Adrenal gland (tissue), 12 donors: ENCODE results near the gene ZNF488. TPM values are rescaled to one million over a fixed set of nuclear protein-coding genes. Genes with fewer than 3 reads are reported as not detected.

Experiments
- DNase-seq, 7 donors: peaks; one replicate each; pipeline ENCODE4 v3.0.0-alpha.2; 2019 to 2020
- H3K27ac ChIP-seq, 5 donors: fragments of 200-600 bp; sonication (generic) in 4 of 5; 1 replicate in 3 of 5; 2 replicates in 2 of 5; pipeline versions ENCODE4 v1.5.1 to v1.8.0; 2016 to 2020; ENCODE audit warnings: mild to moderate bottlenecking in 1 of 5
- H3K27me3 ChIP-seq: fragments of 200-600 bp; 2 replicates; pipeline ENCODE4 v1.8.0; 2021
- H3K36me3 ChIP-seq, 2 donors: fragments of 200-600 bp; replicated peaks in 1 of 2; 1 replicate in 1 of 2; 2 replicates in 1 of 2; pipeline versions ENCODE4 v1.5.1 to v1.8.0; 2018 to 2022
- H3K4me1 ChIP-seq, 2 donors: fragments of 200-600 bp; replicated peaks in 1 of 2; 1 replicate in 1 of 2; 2 replicates in 1 of 2; pipeline versions ENCODE4 v1.5.1 to v1.8.0; 2018 to 2021
- H3K4me3 ChIP-seq, 4 donors: fragments of 200-600 bp; sonication (generic) in 3 of 4; one replicate each; pipeline ENCODE4 v1.5.1; 2016 to 2018
- H3K9me3 ChIP-seq, 3 donors: fragments of 200-600 bp; sonication (generic) in 1 of 3; replicated peaks in 1 of 3; 1 replicate in 2 of 3; 2 replicates in 1 of 3; pipeline versions ENCODE4 v1.5.1 to v1.8.0; 2016 to 2021
- POLR2A ChIP-seq, 2 donors: fragments of 450-650 bp; IDR thresholded peaks; one replicate each; pipeline ENCODE4 v1.6.1; 2017; ENCODE audit warnings: antibody characterized with exemption in 2 of 2, mild to moderate bottlenecking in 2 of 2, moderate library complexity in 1 of 2
- WGBS, 4 donors: extraction: QIAGEN DNeasy Blood & Tissue Kit in 2 of 4; methylation state at CpG; one replicate each; pipeline versions ENCODE4 v1.1.5 to v1.1.7; 2013 to 2017; 5-methylcytosine and 5-hydroxymethylcytosine counted together
- intact Hi-C, 2 donors: fragments of 100-400 bp; cut with DNase I; formaldehyde crosslinking; loops; one replicate each; pipeline versions ENCODE4 v1.14.1 to v1.15.0; 2022 to 2023
- polyA plus RNA-seq, 3 donors: library from polyadenylated mRNA; stranded (reverse); fragments of 200-250 nt in 2 of 3; fragments of 350-450 nt in 1 of 3; fragmentation: Illumina TruSeq in 1 of 3; extraction: RNeasy Lipid Tissue Mini Kit (QIAGEN cat#74804) in 1 of 3; gene quantifications; one replicate each; pipeline ENCODE4 v1.2.3, GENCODE V29; 2013 to 2014
- total RNA-seq, 9 donors: library from RNA; depleted of rRNA in 4 of 9; stranded (reverse); fragments of >200 nt in 4 of 9; fragments of 120-200 nt in 1 of 9; fragmentation: NEBNext Ultra II Directional in 1 of 9; extraction: Animal tissue kit (Norgen Biotek cat#: 25700) in 1 of 9; gene quantifications; one replicate each; pipeline versions ENCODE4 v1.1.0 to v1.2.4, GENCODE V29; 2013 to 2023
- TF ChIP-seq, protein P1 (sequence below), 6 experiments: fragments of 450-650 bp in 4 of 6; fragments of 200-600 bp in 2 of 6; sonication (generic) in 1 of 6; IDR thresholded peaks; 1 replicate in 5 of 6; 2 replicates in 1 of 6; pipeline versions ENCODE4 v1.5.1 to v1.8.0; 2016 to 2021; ENCODE audit warnings: antibody characterized with exemption in 6 of 6, mild to moderate bottlenecking in 2 of 6, moderate library complexity in 1 of 6
- donor health status: healthy with polysubstance abuse.
- donor health status: Bipolar disorder and iron deficiency.
- donor health status: DM: yes; HTN: yes; CAD: no.
- donor health status: DM: no; HTN: no; CAD: no.
- donor health status: DM: no; HTN: no; CAD: no.
- donor health status: DM: yes; HTN: yes; CAD: no.

ZNF488 gene
- total and polyA plus RNA-seq, 12 donors: 0.03 to 0.20 (median 0.11) TPM; not detected in 3

- WGBS, 4 donors: 93 to 94% (median 93%) methylated on average over 22 to 24 of the region's 24 CpGs; no CpG with 5 or more reads in 1 of the 4 donors
- DNase-seq: no peak
- Histone ChIP-seq H3K27ac (no peak overlapping the region), H3K36me3 (no peaks in the 10 kb centered on the region), H3K27me3 (no peaks in the 10 kb centered on the region), H3K9me3 (no peaks in the 10 kb centered on the region), H3K4me3 (no peak overlapping the region), H3K4me1 (no peaks in the 10 kb centered on the region)
- intact Hi-C loops: loop anchor here in 1 of 2 donors (10.0 kb wide), 1 partner anchor 86 kb away; no protein-coding TSS in a partner anchor
- TF ChIP-seq, protein P1, sequence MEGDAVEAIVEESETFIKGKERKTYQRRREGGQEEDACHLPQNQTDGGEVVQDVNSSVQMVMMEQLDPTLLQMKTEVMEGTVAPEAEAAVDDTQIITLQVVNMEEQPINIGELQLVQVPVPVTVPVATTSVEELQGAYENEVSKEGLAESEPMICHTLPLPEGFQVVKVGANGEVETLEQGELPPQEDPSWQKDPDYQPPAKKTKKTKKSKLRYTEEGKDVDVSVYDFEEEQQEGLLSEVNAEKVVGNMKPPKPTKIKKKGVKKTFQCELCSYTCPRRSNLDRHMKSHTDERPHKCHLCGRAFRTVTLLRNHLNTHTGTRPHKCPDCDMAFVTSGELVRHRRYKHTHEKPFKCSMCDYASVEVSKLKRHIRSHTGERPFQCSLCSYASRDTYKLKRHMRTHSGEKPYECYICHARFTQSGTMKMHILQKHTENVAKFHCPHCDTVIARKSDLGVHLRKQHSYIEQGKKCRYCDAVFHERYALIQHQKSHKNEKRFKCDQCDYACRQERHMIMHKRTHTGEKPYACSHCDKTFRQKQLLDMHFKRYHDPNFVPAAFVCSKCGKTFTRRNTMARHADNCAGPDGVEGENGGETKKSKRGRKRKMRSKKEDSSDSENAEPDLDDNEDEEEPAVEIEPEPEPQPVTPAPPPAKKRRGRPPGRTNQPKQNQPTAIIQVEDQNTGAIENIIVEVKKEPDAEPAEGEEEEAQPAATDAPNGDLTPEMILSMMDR (IDR thresholded peaks at IDR 0.05): no peak
Observed at GRCh38 chr10:47368431-47369180, 15.5 kb downstream of the ZNF488 start.

DNA sequence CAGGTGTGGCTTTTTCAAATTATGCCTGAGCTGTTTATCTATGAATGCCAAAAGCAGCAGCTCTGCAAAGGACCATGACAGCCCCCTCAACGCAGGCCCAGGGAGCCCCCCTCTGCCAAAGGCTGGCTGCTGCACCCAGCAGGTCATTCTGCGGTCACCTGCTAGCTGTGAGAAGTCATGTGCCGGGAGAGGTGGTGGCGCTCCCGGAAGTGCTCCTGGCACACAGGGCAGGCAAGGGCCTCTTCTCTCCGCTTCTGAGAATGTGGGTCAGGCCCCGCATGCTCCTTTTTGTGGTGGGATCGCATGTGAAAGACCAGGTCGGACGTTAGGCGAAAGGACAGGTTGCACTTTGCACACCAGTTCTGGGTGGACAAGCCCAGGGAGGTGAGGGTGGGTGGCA is 16.4 kb downstream of the ZNF488 start:
- no peak for DNase-seq
- TF ChIP-seq, protein P1 (IDR thresholded peaks at IDR 0.05): no peak
- no peak for TF ChIP-seq POLR2A (IDR thresholded peaks at IDR 0.05)
- H3K27me3 ChIP-seq: no peaks in the 10 kb centered on the region
- no peaks in the 10 kb centered on the region for H3K36me3 ChIP-seq
- WGBS, 4 donors: 73 to 92% (median 86%) methylated on average over 2 to 11 of the region's 11 CpGs
- intact Hi-C loops: loop anchor here in 1 of 2 donors (10.0 kb wide), 1 partner anchor 87 kb away; no protein-coding TSS in a partner anchor
- H3K27ac ChIP-seq: no peak overlapping the region
- no peak overlapping the region for H3K4me3 ChIP-seq
- H3K9me3 ChIP-seq: no peaks in the 10 kb centered on the region
- no peaks in the 10 kb centered on the region for H3K4me1 ChIP-seq

DNA sequence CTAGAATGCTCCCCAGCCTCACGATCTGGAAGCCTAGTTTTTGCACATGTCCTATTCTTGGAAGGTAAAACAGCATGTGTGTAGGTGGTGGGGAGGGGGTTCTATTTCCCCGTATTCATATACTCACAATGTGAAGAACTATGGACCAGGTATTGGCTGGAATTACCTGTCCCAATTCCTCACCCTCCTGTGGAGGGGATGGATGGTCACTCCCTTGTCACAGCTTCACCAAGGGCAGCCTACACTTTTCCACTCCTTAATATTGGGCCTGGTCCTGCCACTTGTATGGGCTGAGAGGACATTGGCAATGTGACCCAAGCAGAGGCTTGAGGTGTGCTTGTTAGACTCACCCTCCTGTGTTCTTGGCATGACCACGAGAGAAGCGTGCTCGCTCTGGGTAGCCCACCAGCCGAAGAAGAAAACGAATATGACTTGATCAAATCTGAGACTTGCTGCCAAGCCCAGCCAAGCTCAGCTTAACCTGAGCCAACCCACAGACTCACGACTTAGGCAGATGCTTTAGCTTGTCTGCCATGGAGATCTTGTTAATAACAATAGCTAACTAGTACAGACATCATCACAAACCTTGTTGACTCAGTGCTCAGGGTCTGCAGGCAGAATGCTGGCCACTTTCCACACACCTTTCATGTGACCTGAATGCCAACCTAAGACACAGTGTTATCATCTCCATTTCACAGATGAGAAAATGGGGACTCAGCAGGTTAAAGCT is 17.2 kb downstream of the ZNF488 start:
- Histone ChIP-seq H3K27ac (no peak overlapping the region), H3K36me3 (no peaks in the 10 kb centered on the region), H3K27me3 (no peaks in the 10 kb centered on the region), H3K9me3 (no peaks in the 10 kb centered on the region), H3K4me3 (no peak overlapping the region), H3K4me1 (no peaks in the 10 kb centered on the region)
- intact Hi-C loops: loop anchor here in 1 of 2 donors (10.0 kb wide), 1 partner anchor 88 kb away; no protein-coding TSS in a partner anchor
- TF ChIP-seq, protein P1 (IDR thresholded peaks at IDR 0.05): no peak
- no peak for TF ChIP-seq POLR2A (IDR thresholded peaks at IDR 0.05)
- WGBS, 4 donors: 81 to 88% (median 85%) methylated on average over 7 to 8 of the region's 8 CpGs
- no peak for DNase-seq

- WGBS, 4 donors: 70 to 85% (median 80%) methylated on average over 5 of the region's 5 CpGs
- Histone ChIP-seq H3K4me1 (no peaks in the 10 kb centered on the region), H3K36me3 (no peaks in the 10 kb centered on the region), H3K9me3 (no peaks in the 10 kb centered on the region), H3K27me3 (no peaks in the 10 kb centered on the region), H3K27ac (no peak overlapping the region), H3K4me3 (no peak overlapping the region)
- DNase-seq: no peak
- intact Hi-C loops: loop anchor here in 1 of 2 donors (10.0 kb wide), 1 partner anchor 89 kb away; no protein-coding TSS in a partner anchor
- TF ChIP-seq POLR2A (IDR thresholded peaks at IDR 0.05): no peak
- TF ChIP-seq, protein P1 (IDR thresholded peaks at IDR 0.05): no peak
Observed at GRCh38 chr10:47366181-47366631, 17.9 kb downstream of the ZNF488 start.
